HG03064 (cell line): Measurements from ENCODE around the gene SHB.
"Not testable (repeated sequence)": the region's sequence is repeated elsewhere in the genome, so short reads cannot be mapped to it uniquely, and the experiment has no call there.

Experiments used
- ATAC-seq: cut with Tn5 transposase; IDR thresholded peaks from one replicate; pipeline ENCODE4 v1.9.1; 2021; ENCODE audit warnings: low read depth; ENCODE audit not compliant: unreplicated experiment

The SHB gene

DNA sequence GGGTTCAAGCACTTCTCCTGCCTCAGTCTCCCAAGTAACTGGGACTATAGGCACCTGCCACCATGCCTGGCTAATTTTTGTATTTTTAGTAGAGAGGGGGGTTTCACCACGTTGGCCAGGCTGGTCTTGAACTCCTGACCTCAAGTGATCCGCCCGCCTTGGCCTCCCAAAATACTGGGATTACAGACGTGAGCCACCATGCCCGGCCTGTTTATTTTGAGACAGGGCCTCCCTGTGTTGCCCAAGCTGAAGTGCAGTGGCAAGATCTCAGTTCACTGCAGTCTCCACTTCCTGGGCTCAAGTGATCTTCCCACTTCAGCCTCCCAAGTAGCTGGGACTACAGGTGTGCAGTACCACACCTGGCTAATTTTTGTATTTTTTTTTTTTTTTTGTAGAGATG is 159.2 kb downstream of the SHB start:
- ATAC-seq: not testable (repeated sequence)

DNA sequence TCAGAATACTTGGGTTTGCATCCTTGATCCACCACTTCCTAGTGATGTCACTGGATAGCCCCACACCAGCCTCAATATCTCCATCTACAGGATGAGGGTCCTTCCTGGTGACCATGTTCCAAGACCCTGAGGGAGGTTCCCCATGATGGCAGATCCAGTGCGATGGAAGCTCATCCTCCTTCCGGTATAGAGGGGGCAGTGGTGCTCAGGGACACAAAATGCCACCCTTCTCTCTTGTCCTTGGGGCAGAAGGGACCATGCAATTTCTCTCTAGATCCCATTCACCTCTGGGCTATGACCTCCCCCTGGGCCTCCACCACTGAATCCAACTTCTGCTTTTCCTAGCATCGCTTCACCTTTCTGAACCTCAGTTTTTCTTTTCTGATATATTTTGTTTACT is 159.7 kb downstream of the SHB start:
- ATAC-seq: no peak

DNA sequence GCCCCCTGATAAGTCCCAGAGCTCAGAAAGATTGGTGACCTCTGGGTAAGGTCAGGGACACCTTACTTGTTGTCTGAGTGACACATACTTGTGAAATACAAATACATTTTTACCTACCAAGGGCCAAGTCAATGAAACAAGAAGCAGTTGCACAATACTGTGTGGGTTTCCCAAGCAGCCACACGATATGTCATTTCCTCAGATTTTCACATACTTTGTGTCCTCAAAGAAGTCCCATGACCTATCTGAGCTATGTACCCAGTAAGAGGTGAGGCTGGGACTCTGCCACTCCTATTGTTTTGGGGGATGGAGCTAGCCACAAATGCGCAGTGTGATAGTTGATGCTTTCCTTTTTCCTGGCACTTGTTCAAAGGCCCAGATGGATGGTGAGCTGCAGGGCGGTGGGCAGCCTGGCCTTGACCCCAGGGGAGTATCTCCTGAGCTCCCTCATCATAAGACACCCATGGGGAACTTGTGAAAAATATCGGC is 160.3 kb downstream of the SHB start:
- ATAC-seq: no peak

DNA sequence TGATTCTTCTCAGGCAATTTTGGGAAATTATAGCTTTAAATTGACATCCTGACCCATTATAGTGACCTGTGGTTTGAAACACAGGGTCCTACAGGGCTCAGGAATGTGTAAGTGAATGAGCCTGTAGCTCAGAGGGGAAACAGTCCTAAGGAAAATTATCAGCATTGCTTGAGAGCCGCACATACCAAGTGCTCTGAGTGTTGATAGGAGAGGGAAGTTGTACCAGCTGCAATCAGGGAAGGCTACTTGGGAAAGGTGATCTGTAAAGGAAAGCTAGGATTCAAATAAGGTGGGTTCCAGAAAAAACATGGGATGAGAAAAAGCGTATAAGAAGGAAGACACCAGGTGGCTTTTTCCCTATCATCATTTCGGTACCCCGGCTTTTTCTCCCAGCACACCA is 160.7 kb downstream of the SHB start:
- ATAC-seq: no peak

DNA sequence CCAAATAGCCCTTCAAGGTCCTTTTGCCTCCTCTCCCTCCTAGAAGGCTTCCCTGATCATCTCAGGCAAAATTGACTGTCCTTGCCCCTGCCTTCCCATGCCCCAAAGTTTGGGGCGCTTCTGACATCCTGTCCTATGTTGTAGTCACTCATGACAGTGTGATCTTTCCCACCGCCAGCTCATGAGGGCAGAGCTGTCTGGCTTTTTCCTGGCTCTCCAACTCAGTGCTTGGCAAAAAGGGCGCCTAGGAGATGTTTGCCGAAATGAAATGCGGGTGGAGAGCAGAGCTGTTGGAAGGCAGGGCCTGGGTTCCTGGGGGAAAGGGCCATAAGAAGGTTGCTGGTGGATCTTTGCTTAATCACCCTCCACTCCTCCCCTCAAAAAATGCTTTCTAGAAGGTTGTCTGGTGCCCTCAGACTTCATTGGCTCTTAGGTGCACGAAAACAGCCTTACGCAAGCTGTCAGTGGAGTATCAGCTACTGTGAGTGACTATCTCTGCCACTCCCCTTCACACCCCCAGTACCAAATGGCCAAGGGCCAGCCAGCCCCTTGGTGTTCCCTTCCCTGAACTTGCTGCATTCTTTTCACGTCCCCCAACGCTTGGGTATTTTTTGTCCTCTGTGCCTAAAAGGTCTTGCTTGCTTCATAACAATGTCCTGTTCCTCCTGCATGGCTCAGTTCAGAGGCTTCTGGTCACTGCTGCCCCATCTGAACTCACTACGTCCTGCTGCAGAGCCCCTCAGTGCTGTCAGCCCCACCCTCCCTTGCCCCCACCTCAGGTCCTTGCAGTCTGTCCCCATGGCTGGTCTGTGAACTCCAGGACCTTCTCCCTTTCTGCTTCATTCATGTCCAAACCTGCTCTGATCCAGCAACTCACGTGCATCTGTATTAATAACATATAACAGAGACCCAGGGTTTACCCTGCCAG is 162.5 kb downstream of the SHB start:
- no peak for ATAC-seq

DNA sequence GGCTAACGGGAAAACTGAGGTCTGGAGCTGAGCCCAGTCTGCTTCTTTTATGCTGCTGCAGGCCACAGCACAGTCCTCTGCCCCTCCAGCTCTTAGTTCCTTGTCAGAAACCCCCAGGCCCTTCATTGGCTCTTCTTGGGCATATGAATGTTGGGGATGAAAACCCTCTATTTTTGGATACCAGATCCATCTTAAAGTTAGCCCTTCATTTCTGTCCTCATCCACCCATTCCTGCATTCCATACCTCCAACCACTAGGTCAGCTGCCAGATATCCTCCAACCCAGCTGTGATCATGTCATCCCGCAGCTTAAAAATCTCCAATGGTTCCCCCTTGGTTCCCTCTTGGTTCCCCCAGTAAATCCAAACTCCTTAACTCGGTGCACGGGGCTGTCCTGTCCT is 163.3 kb downstream of the SHB start:
- no peak for ATAC-seq

DNA sequence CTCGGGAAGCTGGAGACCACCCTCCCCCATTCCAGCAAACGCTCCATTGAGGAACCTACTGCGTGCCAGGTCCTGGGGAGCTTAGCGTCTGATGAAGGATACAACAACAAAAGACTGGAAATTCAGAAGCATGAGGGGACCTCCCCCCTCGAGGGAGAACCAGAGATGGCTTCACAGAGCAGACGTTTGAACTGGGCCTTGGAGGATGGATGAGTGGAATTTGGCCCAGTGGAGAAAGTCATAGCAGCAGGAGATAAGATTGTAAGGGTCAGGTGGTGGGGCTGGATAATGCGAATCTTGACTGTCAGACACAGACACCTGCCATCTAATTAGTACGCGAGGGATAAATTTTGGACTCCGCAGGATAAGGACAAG is 163.9 kb downstream of the SHB start:
- ATAC-seq: no peak

DNA sequence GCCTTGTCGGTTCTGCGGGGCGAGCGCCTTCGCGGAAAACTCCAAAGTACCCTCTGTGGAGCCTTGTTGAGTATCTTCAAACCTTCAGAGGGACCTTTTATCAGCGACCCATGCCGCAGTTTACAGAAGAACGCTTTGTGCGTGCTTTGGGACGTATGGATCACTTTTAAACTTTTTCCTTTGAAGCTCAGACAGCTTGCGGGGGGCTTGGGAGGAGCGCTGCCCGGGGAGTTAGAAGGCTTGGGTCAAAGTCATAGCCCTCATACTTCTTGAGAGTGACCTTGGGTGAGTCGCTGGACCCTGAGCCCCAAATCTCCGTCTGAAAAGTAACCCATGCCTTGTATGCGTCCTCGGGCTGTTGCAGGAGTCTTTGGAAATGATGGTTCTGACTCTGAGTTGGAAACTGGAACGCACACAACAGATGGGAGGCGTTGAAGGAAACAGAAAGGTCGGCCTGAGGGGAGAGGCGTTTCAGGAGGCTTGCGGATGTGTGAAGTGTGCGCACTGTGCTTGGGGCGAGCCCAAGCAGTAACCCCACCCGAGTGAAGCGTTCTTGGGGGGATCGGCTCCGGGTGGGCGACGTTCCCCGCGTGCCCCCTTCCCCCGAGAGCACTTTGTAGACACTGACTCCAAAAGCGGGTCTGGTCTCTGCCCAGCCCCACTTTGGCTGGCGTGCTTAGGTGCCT is 164.4 kb downstream of the SHB start:
- ATAC-seq: no peak

DNA sequence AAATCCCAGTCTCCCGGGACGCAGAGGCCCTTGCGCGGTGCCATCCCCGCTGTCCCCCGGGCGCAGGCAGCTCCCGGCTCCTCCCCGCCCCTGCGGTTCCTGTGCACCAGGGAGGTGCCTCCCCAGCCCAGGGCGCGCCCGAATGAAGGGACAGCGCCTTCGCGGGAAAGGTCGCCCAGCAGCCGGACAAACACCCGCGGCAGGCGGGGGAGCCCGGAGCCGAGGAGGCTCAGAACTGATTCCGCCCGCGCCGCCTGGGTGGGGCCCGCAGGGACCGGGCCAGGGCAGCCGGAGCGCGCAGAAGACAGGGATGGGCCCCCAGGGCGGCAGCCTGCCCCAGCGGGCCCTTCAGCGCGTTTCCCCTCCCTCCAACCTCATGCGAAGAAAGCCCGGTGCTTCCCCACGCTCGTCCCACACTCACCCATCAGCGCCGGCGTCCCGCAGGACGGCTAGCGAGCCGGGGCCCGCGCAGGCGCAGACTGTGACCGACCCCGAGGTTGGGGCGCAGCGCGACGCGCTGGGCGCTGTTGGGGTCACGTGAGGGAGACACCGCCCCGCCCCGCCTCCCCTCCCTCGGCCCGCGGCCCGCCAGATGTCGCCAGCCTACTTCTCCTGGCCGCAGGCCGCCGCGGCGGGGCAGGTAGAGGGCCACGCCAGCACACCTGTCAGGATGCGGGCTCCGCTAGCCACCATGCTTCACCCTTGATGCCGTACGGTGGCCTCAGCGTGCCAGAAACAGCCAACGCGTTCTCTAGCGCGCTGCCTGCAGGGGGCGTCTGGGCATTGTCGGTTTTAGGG is 165.2 kb downstream of the SHB start, which contains the start of gene SLC25A51:
TSS of gene SLC25A51 (minus strand) at position 481 of the 798 bp plus-strand sequence. CDS start 15,577 bp downstream, outside the sequence.
- ATAC-seq: peak; percentile 73

DNA sequence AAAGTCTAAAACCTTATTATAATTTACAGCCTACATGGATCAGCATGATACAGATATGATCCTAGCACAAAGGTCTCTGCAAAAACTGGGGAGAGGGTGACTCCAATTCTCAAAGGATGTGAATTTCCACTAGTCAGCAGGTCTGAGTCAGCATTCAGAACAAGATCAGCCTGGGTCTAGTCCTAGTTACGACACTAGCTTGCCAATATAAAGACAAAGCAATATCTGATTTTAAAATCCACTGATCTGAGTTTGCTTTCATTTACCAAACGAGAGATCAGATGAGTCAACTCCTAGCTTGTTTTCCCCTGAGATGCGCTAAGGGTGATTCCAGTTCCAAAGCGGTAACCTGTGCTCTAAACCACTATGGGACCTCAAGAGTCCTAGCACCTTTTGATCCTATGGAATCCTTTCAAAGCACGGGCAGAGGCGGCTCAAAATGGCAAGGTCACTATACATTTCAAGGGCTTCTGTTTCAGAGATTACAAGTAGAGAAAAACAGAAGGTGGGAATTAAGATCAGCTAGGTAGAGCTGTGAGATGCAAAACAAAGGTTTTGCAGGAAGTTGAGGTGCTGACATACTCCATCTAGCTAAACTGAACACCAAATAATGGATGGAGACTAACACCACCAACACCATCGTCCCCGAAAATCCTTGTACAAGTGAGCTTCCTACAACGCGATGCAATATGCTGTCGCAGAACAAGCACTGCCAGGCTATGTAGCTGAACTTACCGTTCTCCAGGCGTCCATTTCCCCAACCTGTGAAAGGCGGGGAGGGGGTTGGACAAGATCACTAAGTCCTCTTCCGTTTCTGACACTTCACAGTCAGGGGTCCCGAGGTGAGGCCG is 166.0 kb downstream of the SHB start:
- ATAC-seq: peak; percentile 25

DNA sequence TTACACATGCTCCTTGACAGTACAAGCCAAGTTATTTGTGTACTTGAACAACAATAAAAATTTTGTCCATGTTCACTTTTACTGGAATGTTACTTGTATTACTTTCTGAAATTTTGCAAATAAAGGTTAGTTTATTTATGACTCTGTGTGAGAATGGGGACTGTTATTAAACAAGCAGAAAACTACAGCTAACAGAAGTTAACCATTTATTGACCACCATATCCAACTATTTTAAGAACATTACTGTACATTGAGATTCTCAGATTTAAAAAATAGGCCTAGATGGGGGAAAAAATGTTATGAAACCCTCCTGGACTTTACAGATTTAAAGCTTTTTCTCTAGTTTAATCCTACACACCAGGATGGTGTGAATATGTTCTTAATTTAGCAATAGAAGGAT is 166.9 kb downstream of the SHB start:
- ATAC-seq: no peak

DNA sequence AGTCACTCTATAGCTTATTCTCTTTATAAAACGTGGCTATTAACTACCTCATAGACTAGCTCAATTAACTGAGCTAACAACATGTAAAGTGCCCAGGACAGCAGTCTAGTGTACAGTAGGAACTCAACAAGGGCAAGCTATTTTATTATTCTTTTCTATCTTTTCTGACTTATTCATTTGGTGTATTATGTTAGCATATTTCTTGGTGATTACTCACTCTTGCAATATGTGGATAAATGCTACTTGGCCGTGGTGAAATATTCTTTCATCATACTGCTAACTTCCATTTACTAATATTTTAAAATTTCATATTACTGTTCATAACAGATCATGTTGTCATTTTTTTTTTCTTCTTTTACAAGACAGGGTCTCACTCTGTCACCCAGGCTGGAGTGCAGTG is 170.0 kb downstream of the SHB start:
- ATAC-seq: no peak

DNA sequence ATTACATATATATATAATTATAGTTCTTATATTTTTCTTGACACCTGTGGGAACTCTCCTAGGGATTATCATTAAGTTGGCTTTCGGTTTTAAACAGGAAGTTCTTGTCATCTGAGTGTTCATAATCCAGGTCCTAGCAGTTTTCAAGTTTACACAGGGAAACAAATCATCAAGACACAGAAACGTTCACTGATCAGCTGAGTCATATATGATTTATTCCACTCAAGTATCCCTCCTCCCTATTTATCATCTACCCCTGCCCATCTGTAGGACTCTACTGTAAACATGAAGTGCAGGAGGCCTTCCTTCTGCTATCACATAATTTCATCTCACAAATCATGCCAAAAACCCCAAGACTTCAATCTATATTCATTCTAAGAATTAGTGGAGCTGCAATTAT is 171.4 kb downstream of the SHB start:
- no peak for ATAC-seq

DNA sequence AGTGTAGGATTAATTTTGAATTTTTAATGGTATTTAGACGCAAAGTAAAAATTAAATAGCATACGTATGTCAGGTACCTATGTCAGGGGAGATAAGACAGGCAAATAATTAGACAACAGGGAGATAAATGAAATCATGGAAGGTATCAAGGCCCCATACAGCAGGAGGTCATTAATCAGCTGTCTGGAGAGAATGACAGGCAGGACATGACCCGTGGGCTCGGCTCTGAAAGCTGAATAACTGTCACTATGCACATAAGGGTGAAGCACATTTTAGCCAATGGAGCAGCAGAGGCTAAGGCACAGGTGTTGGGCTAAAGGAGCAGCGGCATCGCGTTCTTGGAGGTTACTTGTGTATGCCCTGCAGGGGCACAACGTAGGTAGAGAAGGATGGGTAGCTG is 177.0 kb downstream of the SHB start:
- ATAC-seq: no peak

DNA sequence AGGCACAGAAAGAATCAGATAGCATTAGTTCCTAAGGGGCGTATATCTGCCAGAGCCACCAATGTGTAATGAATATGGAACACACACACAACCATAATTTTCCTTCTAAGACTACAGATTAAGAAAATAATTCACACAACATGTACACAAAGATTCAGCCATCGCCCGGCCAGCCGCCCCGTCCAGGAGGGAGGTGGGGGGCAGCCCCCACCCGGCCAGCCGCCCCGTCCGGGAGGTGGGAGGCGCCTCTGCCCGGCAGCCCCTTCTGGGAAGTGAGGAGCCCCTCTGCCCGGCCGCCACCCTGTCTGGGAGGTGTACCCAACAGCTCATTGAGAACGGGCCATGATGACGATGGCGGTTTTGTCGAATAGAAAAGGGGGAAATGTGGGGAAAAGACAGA is 178.0 kb downstream of the SHB start:
- not testable (repeated sequence) for ATAC-seq

DNA sequence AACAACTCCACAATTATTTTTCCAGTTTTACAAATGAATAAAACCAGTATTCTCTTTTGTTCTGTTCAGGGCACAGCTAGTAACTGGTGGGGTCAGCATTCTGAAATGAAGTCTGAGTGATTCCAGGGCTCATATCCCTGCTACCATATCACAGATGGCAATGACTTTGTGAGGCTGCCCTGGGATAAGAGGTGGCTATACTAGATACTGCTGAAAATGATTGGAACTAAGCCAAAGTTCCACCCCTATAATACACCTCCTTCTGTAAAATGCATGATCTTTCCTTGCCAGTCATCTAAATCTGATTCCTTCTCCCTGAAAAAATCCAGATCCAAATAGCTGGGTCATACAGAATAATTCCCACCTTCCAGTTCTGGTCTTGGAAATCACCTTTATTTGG is 179.5 kb downstream of the SHB start:
- ATAC-seq: no peak

DNA sequence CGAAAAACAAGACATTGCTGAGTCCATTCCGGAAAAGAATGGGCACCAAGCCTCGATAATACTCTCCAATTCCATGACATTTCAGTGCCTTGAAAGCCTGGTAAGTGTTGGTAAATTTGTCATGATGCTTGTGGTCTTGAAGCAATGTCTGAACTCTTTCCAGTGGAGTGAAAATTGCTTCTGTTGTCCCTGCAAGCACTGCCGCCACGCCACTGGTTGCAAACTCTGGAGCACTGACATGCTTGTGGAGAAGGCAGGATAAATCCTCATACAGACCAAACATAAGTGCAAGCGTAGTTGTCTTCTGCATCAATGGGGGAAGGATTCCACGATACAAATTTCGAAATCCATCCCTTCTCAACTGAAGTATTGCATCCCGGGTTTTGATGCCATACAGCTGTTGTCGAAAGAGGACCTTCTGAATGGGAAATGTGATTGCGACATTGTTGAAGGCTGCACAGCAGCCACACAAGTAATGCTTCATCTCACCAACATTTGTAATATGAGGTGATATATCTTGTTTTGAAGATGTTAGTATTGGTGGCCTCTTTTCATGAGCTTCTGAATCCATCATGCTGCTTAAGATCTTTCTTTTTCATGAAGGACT is 180.9 kb downstream of the SHB start:
- not testable (repeated sequence) for ATAC-seq

DNA sequence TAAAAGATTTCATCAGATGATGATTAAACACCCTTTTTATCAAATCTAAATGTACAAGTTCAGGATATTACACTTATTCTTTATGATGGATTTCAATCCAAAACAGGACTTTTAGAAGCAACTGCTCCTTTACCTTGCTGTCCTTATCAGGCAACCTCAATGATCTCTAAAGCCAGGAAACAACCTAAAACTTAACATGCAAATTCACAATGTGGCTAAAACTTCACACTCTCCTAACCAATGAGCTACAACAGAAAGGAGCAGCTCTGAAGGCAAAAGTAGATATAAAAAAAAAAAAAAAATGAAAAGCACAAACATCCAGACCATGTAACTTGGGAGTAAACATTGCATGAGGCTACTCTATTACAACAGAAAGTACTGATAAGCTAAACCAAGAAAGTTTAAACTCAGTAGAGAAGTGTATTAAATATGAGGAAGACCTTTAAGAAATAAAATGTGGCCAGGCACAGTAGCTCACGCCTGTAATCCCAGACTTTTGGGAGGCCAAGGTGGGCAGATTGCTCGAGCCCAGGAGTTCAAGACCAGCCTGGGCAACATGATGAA is 188.0 kb downstream of the SHB start:
- no peak for ATAC-seq

DNA sequence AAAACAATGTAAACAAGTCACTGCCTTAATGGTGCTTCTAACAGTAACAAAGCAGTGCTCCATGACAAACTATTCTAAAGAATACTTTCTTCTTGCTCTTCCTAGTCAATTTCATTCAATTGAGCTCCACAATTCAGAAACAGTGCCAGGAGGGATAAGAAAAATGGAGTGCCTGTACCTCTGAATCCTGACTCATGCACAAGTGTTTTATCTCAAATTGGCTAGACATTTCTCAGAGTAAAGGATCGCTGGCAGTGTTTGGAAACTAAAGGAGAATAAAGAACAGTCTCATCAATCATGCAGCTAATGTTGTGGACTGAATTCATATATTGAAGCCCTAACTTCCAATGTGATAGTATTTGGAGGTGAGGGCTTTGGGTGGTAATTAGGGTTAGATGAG is 192.7 kb downstream of the SHB start:
- ATAC-seq: no peak
